Inflammatory macrophage treated with lipopolysaccharide for 1 hour (primary cell): ENCODE results near the gene NIPBL.
"Not testable (repeated sequence)": the region's sequence is repeated elsewhere in the genome, so short reads cannot be mapped to it uniquely, and the experiment has no call there.

Source experiments
- DNase-seq, 2 donors: peaks; one replicate each; pipeline ENCODE4 v3.0.0-alpha.2; 2020 to 2022

The NIPBL gene

GRCh38 chr5:36879274-36880033 is 2.9 kb downstream of the NIPBL start:
- DNase-seq = no peak

GRCh38 chr5:36880761-36881160 is 4.2 kb downstream of the NIPBL start:
- DNase-seq = peak; percentile 31 to 41

- DNase-seq = no peak
Measured at GRCh38 chr5:36881304-36881703, 4.7 kb downstream of the NIPBL start.

- no peak for DNase-seq
Measured at GRCh38 chr5:36881807-36882206, 5.2 kb downstream of the NIPBL start.

GRCh38 chr5:36882250-36882649 is 5.7 kb downstream of the NIPBL start:
- DNase-seq = no peak

- no peak for DNase-seq
Measured at GRCh38 chr5:36883894-36884462, 7.4 kb downstream of the NIPBL start.

- DNase-seq = no peak
Measured at GRCh38 chr5:36885149-36885548, 8.6 kb downstream of the NIPBL start.

- no peak for DNase-seq
Measured at GRCh38 chr5:36885566-36886485, 9.3 kb downstream of the NIPBL start.

- DNase-seq = no peak
Measured at GRCh38 chr5:36886791-36887190, 10.2 kb downstream of the NIPBL start.

GRCh38 chr5:36887532-36887931 is 11.0 kb downstream of the NIPBL start:
- no peak for DNase-seq

- no peak for DNase-seq
Measured at GRCh38 chr5:36888303-36888702, 11.7 kb downstream of the NIPBL start.

GRCh38 chr5:36889264-36889663 is 12.7 kb downstream of the NIPBL start:
- peak in 1 of 2 donors; percentile 45 for DNase-seq

- no peak for DNase-seq
Measured at GRCh38 chr5:36891266-36891665, 14.7 kb downstream of the NIPBL start.

GRCh38 chr5:36892085-36892830 is 15.7 kb downstream of the NIPBL start:
- not testable (repeated sequence) for DNase-seq

GRCh38 chr5:36894954-36895353 is 18.4 kb downstream of the NIPBL start:
- no peak for DNase-seq

- no peak for DNase-seq
Measured at GRCh38 chr5:36896476-36896875, 19.9 kb downstream of the NIPBL start.

GRCh38 chr5:36897616-36898015 is 21.0 kb downstream of the NIPBL start:
- no peak for DNase-seq

GRCh38 chr5:36899860-36900259 is 23.3 kb downstream of the NIPBL start:
- DNase-seq = no peak

- peak; percentile 45 to 67 for DNase-seq
Measured at GRCh38 chr5:36900283-36900682, 23.7 kb downstream of the NIPBL start.

- not testable (repeated sequence) for DNase-seq
Measured at GRCh38 chr5:36901077-36901476, 24.5 kb downstream of the NIPBL start.

- no peak for DNase-seq
Measured at GRCh38 chr5:36901856-36902255, 25.3 kb downstream of the NIPBL start.

GRCh38 chr5:36902353-36902752 is 25.8 kb downstream of the NIPBL start:
- DNase-seq = no peak

GRCh38 chr5:36904677-36905076 is 28.1 kb downstream of the NIPBL start:
- peak; percentile 10 to 46 for DNase-seq
